ENCODE results near the gene KHNYN. TPM values are rescaled to one million over a fixed set of nuclear protein-coding genes. Genes with fewer than 3 reads are reported as not detected.

KHNYN gene
- total RNA-seq, 1 donor from 2014 or later: 77.4 TPM

DNA sequence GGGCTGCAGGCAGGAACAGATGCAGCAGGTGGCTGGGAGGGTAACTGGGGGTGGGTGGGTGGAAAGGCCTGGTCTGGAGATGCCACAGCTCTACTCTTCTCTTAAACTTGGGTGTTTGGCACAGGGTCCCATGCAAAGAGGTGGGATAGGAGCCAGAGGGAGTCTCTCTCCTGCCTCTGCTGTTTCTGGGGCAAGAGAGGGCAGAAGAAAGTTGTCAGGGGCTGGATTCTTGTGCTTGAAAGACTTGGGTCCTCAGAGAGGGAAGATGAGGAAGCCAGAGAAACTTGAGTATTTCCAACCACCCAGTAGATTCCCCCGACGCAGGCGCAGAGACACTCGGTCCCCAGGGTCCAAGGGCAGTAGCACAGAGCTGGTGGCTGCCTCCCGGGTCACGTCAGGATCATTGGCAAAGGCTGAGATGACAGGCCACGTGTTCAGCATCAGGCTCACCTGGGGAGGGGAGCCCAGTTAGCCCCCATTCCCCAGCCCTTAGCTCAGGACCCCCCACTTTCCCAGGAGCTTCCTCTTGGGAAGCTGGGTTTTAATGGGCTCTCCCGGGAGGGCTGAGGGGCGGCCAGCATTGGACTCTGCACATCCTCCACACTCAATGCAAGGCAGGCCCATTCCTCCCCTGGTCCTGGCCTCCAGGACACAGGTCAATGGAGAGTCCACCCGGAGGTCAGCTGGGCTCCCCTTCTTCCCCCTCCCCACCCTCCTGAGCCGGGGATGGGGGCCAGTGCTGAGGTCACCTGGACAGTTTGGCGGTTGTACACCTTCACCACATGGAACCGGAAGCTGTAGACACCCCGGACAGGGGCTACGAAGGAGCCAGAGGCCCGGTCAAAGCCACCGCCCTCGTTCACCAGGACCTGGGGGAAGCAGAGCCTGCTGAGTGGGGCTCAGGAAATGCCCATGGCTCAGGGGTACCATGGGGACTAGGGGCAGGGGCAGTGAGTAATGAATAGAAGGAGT is 1.9 kb upstream of the KHNYN start:
- Mint-ChIP-seq H3K36me3 (ENCODE audit: insufficient read depth) (peaks cover 2% of the 10 kb centered on the region), H3K9me3 (ENCODE audit: low read depth) (no peaks in the 10 kb centered on the region), H3K27ac (peak overlapping the region; percentile 73), H3K4me1 (ENCODE audit: low read depth) (peaks cover 19% of the 10 kb centered on the region), H3K27me3 (no peaks in the 10 kb centered on the region), H3K4me3 (ENCODE audit: low read depth) (peak overlapping the region; percentile 46)
- DNase-seq (ENCODE audit: low spot score, unreplicated experiment): no peak
- no peak for TF ChIP-seq CTCF (IDR thresholded peaks at IDR 0.05; ENCODE audit: unreplicated experiment)

DNA sequence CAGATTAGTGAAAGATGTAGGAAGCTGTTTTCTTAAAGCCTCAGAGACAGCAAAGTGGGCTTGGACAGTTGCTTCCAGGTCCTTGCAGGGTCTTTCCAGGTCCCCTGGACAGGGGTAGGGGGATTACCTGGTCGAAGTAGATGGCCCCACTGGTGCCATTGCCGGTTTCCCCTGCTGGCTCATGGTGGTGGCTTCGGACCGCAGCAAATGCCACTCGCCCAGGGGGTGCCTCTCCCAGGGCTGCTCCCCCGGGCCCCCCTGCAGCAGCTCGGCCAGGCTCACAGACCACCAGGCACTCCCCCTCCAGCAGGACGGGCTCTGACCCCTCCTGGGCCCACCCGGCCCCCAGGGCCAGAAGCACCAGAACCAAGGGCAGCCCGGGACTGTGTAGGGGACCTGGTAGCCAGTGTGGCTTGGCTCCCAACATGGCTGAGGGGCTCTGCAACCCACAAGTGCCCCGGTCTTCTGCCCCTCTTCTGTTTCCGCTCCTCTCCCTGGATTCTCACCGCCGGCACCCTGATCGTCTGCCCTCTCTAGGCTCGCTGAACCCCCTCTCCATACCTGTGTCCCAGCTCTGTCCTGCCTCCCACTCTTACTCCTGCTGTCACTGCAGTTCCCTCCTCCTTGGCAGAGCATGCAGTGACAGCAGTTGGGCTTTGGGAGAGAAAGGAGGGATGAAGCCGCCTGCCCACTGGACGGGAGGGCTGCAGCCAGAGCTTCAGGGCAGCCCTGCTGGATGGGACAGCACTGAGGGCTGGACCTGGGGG is 943 bp upstream of the KHNYN start:
- no peak overlapping the region for H3K27ac Mint-ChIP-seq
- H3K9me3 Mint-ChIP-seq (ENCODE audit: low read depth): no peaks in the 10 kb centered on the region
- no peak for TF ChIP-seq CTCF (IDR thresholded peaks at IDR 0.05; ENCODE audit: unreplicated experiment)
- H3K27me3 Mint-ChIP-seq: no peaks in the 10 kb centered on the region
- H3K4me3 Mint-ChIP-seq (ENCODE audit: low read depth): peak overlapping the region; percentile 73
- H3K4me1 Mint-ChIP-seq (ENCODE audit: low read depth): peaks cover 22% of the 10 kb centered on the region
- H3K36me3 Mint-ChIP-seq (ENCODE audit: insufficient read depth): peaks cover 7% of the 10 kb centered on the region
- DNase-seq (ENCODE audit: low spot score, unreplicated experiment): no peak

- Mint-ChIP-seq H3K36me3 (ENCODE audit: insufficient read depth) (peaks cover 7% of the 10 kb centered on the region), H3K27me3 (no peaks in the 10 kb centered on the region), H3K4me1 (ENCODE audit: low read depth) (peaks cover 29% of the 10 kb centered on the region), H3K9me3 (ENCODE audit: low read depth) (no peaks in the 10 kb centered on the region), H3K4me3 (ENCODE audit: low read depth) (peak overlapping the region; percentile 83), H3K27ac (peak overlapping the region; percentile 93)
- no peak for TF ChIP-seq CTCF (IDR thresholded peaks at IDR 0.05; ENCODE audit: unreplicated experiment)
- DNase-seq (ENCODE audit: low spot score, unreplicated experiment): peak; percentile 63
Measured at GRCh38 chr14:24430143-24430681, 458 bp downstream of the KHNYN start.

DNA sequence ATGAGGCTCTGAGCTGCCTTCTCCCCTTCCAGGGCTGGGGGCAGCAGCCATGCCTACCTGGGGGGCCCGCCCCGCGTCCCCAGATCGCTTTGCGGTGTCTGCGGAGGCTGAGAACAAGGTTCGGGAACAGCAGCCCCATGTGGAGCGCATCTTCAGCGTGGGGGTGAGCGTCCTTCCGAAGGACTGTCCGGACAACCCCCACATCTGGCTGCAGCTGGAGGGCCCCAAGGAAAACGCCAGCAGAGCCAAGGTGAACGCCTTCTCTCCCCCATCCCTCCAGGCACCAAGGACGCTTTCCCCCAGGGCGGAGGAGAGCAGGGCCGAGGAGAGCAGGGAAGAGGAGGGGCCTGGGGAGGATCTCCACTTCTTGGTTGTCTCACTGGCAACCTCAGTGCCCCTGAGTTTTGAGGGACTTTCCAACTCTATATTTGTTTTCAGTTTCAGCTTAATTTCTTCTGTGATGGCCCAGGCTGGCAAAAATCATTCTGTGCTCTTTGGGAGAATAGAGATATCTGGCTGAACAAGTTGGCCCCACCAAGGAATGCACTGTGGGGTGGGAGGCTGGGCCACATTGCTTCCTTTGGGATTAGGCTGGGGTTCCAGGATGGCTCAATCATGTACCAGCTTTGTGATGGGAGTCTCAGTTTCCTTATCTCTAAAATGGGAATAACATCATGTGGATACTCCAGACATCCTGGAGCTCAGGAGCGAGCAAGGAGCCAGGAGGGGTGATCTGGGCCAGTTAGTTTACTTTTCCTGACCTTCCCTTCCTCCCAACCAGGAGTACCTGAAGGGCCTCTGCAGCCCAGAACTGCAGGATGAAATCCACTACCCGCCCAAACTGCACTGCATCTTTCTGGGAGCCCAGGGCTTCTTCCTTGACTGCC is 1.2 kb downstream of the KHNYN start:
- DNase-seq (ENCODE audit: low spot score, unreplicated experiment): no peak
- H3K4me1 Mint-ChIP-seq (ENCODE audit: low read depth): peaks cover 33% of the 10 kb centered on the region
- H3K9me3 Mint-ChIP-seq (ENCODE audit: low read depth): no peaks in the 10 kb centered on the region
- peaks cover 7% of the 10 kb centered on the region for H3K36me3 Mint-ChIP-seq (ENCODE audit: insufficient read depth)
- peak overlapping the region; percentile 93 for H3K27ac Mint-ChIP-seq
- peak overlapping the region; percentile 83 for H3K4me3 Mint-ChIP-seq (ENCODE audit: low read depth)
- H3K27me3 Mint-ChIP-seq: no peaks in the 10 kb centered on the region
- no peak for TF ChIP-seq CTCF (IDR thresholded peaks at IDR 0.05; ENCODE audit: unreplicated experiment)
